Tongue (tissue), 2 donors: Measurements from ENCODE around the gene CAPN3. TPM values are rescaled to one million over a fixed set of nuclear protein-coding genes. Genes with fewer than 3 reads are reported as not detected.
"Not testable (repeated sequence)": the region's sequence is repeated elsewhere in the genome, so short reads cannot be mapped to it uniquely, and the experiment has no call there.

Source experiments
- DNase-seq: peaks from one replicate; pipeline ENCODE4 v3.0.0-alpha.2; 2015
- total RNA-seq: library from RNA; depleted of rRNA; stranded (reverse); fragments of >200 nt; gene quantifications from one replicate; pipeline ENCODE4 v1.2.3, GENCODE V29; 2014

Gene CAPN3
- total RNA-seq = 336 TPM

DNA sequence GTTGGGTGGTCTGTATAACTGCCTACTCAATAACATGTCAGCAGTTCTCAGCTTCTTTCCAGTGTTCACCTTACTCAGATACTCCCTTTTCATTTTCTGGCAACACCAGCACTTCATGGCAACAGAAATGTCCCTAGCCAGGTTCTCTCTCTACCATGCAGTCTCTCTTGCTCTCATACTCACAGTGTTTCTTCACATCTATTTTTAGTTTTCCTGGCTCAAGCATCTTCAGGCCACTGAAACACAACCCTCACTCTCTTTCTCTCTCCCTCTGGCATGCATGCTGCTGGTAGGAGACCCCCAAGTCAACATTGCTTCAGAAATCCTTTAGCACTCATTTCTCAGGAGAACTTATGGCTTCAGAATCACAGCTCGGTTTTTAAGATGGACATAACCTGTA lies at the start of gene CAPN3:
Gene CAPN3 (plus strand): TSS at position 253 of the 400 bp plus-strand sequence. CDS start 305 bp downstream, outside the sequence.
- peak; percentile 56 for DNase-seq

GRCh38 chr15:42313463-42313862 lies 45.8 kb upstream of the CAPN3 start:
- DNase-seq = no peak

DNA sequence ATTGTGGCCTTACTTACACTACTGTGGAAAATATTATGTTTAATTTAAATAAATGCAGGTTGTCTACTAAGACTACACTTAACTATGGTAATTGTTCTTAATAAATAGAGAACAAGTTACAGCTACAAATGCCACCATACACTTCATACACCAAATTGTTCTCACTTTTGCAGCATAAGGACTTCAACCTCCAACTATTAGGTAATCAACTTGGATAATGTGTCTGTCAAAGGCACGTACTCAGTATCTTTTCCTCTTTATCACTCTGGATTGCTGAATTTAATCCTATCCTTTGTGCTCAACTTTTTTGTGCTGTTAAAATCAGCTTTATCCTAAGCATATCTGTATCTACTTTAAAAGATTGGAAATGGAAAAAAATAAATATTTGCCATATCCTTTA lies 44.5 kb upstream of the CAPN3 start:
- DNase-seq = no peak

- no peak for DNase-seq
Measured at GRCh38 chr15:42315521-42315920, 43.8 kb upstream of the CAPN3 start.

DNA sequence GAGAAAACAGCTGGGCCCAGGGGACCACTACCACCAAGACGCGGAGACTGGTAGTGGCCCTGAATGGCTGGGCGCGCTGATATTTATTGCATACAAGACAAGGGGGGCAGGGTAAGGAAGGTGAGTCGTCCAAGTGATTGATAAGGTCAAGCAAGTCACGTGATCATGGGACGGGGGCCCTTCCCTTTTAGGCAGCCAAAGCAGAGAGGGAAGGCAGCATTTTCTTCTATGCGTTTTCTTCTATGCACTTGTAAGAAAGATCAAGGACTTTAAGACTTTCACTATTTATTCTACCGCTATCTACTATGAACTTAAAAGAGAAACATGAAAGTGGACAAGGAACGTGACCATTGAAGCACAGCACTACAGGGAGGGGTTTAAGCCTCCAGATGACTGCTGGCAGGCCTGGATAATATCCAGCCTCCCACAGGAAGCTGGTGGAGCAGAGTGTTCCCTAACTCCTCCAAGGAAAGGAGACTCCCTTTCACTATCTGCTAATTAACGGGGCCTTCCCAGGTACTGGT lies 43.0 kb upstream of the CAPN3 start:
- DNase-seq = not testable (repeated sequence)

DNA sequence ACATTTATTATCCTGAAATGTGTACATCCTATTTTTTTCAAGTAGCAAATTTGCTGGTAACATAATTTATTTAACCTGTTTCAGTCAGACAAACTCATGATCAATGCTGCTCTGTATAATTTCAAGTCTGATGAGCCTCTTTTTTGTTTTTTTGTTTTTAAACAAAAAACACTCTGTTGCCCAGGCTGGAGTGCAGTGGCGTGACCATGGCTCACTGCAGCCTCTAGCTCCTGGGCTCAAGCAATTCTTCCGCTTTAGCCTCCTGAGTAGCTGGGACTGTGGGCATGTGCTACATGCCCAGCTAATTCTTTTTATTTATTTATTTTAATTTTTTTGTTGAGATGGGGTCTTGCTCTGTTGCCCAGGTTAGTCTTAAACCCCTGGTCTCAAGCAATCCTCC lies 40.1 kb upstream of the CAPN3 start:
- DNase-seq = no peak

DNA sequence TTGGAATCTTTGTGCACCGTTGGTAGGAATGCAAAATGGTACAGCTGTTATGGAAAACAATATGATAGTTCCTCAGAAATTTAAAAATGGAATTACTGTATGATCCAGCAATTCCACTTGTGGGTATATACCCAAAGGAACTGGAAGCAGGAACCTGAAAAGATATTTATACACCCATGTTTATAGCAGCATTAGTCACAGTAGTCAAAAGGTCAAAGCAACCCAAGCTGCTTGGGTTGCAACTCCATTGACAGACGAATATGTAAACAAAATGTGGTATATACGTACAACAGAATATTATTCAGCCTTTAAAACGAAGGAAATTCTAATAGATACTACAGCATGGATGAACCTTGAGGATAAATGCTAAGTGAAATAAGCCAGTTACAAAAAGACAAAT lies 35.0 kb upstream of the CAPN3 start:
- DNase-seq = no peak

DNA sequence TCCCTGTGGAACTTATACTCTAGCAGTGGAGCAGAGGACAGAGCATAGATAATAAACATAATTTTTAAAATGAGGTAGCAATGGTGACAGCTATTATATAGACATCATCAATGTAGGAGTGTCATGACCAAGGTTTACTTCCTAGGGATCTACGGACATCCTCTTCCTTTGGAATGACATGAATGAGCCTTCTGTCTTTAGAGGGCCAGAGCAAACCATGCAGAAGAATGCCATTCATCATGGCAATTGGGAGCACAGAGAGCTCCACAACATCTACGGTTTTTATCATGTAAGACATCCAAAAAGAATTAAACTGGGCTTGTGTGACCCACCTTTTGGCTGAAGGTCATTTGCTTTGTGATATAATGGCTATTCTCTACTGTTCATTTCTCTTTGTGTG lies 30.1 kb upstream of the CAPN3 start:
- DNase-seq = no peak

GRCh38 chr15:42329992-42330391 lies 29.3 kb upstream of the CAPN3 start:
- DNase-seq = no peak

- DNase-seq = peak; percentile 69
Measured at GRCh38 chr15:42331235-42331634, 28.1 kb upstream of the CAPN3 start.

- DNase-seq = no peak
Measured at GRCh38 chr15:42332331-42332730, 27.0 kb upstream of the CAPN3 start.

- DNase-seq = no peak
Measured at GRCh38 chr15:42335074-42335473, 24.2 kb upstream of the CAPN3 start.

GRCh38 chr15:42336650-42337049 lies 22.7 kb upstream of the CAPN3 start:
- DNase-seq = not testable (repeated sequence)

DNA sequence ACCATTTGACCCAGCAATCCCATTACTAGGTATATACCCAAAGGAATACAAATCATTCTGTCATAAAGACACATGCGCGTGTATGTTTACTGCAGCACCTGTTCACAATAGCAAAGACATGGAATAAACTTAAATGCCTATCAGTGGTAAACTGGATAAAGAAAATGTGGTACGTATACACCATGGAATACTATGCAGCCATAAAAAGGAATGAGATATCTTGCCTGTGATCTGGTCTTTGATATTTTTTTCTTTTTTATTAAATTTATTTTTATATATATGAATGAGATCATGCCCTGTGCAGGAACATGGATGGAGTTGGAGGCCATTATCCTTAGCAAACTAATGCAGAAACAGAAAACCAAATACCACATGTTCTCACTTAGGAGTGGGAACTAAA lies 22.2 kb upstream of the CAPN3 start:
- DNase-seq = not testable (repeated sequence)

GRCh38 chr15:42338500-42338899 lies 20.8 kb upstream of the CAPN3 start:
- DNase-seq = peak; percentile 29

GRCh38 chr15:42343596-42344232 lies 15.6 kb upstream of the CAPN3 start:
- no peak for DNase-seq

GRCh38 chr15:42344763-42345162 lies 14.5 kb upstream of the CAPN3 start:
- peak; percentile 35 for DNase-seq

- DNase-seq = no peak
Measured at GRCh38 chr15:42345504-42345903, 13.8 kb upstream of the CAPN3 start.

GRCh38 chr15:42348083-42348482 lies 11.2 kb upstream of the CAPN3 start:
- DNase-seq = no peak

- no peak for DNase-seq
Measured at GRCh38 chr15:42349186-42349585, 10.1 kb upstream of the CAPN3 start.

DNA sequence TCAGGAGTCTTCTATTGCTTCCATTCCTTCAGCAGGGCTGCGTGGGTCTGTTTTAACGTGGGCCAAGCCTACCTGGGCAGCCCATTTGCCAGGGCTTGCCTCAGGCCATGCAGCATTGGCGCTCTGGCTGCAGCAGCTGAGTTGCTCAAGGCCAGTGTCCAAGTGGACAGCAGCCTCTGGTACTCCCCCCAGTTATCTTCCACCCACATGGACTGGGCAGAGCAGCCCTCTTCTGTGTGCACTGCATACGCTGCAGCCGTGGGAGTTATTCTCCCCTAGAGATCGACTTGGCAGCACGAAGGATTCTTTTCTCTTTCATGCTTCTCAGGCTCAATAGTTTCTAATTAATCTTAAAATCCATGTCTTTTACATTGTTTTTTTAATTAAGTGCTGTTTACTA lies 6.9 kb upstream of the CAPN3 start:
- DNase-seq = no peak

- no peak for DNase-seq
Measured at GRCh38 chr15:42353061-42353460, 6.2 kb upstream of the CAPN3 start.

- DNase-seq = peak; percentile 29
Measured at GRCh38 chr15:42354824-42355223, 4.5 kb upstream of the CAPN3 start.

DNA sequence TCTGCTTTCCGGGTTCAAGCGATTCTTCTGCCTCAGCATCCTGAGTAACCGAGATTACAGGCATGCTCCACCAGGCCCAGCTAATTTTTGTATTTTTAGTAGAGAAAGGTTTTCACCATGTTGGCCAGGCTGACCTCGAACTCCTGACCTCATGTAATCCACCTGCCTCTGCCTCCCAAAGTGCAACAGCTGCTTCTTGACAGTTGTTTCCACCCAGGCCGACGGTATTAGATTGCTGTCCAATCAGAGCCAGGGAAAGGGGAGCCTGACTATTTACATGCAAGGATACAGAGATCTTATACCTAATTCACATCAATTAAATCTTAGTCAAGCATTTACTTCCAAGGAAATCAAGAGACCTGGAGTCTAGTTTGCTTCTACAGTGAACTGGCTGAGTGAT lies 4.0 kb upstream of the CAPN3 start:
- DNase-seq = peak; percentile 41

DNA sequence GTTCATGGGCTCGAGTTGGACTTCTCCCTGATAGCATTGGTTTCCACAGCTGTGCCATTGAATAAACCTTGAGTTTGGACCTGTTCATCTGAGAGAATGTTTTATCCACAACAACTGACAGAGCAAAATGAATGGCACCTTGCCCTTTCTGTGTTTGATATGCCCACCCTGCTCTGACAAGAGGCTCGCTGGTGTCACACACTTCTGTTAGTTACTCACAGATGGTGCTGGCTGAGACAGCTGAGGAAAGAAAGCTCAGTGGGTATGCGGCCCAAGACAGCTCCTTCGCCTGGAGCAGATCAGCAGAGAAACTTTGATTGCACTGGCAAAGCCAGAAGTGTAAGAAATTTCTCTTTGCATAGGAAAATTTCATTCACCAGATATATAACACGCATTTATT lies 2.5 kb upstream of the CAPN3 start:
- peak; percentile 68 for DNase-seq
